DLD1 (cell line): ENCODE results near the gene SAMD10.
"Not testable (repeated sequence)": the region's sequence is repeated elsewhere in the genome, so short reads cannot be mapped to it uniquely, and the experiment has no call there.

Experiments used
- in situ Hi-C: cut with HindIII; loops from 2 replicates; pipeline ENCODE4 v1.10.0; 2017; ENCODE audit warnings: low sequenced_read_pairs

SAMD10 gene

DNA sequence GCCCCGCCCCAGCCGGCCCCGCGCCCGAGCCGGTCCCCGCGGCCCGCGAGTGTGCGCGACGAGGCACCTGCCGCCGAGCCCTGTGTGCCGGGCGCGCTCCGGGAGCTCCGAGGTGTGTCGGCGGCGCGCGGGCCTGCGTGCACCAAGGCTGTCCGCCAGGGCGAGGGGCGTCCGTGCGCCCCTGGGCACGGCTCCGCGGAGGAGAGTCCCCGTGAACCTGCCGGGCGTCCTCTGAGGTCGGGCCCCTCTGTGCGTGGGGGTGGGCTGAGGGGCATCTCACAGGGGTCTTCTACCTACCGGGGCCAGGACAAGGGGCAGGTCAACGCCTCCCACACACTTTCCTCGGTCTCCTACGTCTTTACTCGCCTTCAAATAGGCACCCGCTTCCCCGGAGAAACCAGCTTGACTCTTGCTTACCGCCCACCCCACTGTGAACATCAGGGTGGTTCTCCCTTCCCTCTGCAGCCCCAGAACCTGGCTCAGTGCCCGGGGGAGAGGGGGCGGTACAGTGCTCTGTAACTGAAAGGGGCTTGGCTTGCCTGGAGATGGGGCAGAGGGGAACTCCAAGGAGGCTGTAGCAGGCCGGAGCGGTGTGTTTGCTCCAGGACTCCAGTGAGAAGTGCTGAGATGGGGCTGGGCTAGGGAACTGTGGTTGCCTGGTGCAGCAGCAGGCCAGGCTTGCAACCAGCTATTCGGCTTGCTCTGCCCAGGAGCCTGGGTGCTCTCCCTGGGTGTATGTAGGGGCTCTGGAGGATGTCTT is at the start of gene SAMD10:
Gene SAMD10 (minus strand): TSS at position 86 of the 760 bp plus-strand sequence. CDS start 175 bp downstream, outside the sequence.
- in situ Hi-C loops, result no loop called here

GRCh38 chr20:64027981-64028685 is 48.7 kb upstream of the SAMD10 start:
- in situ Hi-C loops, result no loop called here

DNA sequence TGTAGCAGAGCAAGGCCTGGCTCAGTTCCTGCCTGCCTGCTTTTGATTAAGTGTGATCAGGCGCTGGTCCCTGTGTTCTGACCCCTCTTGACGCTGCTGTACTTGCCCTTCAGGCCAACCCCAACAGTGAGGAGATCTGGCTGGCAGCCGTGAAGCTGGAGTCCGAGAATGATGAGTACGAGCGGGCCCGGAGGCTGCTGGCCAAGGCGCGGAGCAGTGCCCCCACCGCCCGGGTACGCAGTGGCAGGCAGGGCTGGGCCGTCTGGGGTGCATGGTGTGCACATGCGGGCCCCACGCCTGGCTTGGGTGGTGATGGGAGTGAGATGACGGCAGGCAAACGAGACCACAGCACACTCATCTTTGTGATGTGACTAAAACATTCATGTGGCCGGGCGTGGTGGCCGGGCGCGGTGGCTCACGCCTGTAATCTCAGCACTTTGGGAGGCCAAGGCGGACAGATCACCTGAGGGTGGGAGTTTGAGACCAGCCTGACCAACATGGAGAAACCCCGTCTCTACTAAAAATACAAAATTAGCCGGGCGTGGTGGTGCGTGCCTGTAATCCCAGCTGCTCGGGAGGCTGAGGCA is 46.5 kb upstream of the SAMD10 start:
- in situ Hi-C loops, result no loop called here

DNA sequence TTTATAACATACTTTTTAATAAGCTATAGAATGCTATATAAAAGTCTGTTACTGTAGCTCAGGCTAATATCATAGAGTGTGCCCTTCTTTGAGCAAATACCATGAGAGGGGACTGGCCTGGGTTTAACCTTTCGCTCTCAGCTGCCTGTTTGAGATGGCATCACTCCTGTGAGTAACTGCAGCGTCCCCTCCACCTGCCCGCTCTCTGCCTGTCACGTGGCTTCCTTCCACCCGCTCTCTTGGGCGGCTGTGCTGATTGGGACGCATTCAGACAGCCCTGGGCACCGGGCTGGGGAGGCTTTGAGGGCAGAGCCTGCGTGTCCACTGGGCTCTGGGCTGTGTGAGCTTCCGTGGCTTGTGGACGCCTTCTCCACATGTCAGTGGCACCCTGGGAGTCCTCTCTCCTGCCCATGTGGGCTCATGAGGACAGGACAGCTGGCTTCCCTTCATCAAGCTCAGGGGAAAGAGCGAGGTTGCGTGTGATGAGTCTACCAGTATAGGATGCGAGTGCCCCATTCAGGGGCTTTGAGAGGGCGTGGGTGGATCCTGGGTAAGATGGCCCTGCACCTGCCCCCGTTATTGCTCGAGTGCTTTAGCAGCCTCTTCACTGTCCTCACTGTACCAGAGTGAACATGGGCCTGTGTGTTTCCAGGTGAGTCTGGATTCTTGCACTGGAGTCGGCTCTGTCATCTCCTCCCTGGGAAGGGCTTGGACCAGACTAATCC is 45.8 kb upstream of the SAMD10 start:
- in situ Hi-C loops, result no loop called here

DNA sequence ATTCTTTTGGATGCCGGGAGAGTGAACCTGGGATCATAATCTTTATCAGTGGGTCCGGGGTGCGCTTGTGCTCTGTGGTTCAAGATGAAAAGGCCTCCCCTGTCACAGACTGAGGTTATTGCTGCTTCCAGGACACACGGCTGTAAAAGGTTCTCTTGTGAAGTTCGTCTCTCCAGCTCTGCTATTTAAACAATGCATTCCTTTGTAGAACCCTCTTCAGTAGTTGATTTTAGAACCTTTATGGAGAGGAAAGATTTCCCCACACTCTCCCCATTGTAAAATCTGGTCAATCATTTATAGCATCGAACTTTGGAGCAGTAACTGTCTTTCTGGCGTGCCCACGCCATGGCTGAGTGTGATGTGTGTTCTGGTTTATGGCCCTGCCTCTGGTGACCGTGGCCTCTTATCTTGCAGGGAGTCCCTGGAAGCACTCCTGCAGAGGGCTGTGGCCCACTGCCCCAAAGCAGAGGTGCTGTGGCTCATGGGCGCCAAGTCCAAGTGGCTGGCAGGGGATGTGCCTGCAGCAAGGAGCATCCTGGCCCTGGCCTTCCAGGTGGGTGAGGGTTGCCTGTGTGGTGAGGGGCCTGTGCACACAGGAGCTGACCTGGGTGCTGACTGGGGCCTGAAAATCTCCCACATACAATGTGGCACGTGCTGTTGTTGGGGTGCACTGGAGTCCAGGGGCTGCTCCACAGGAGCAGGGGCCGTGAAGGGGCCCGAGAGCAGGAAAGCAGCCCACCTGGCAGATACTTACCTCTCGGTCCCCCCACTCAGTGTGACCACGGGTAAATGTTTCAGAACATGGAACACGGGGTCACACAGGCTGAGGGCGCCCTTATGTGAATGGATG is 44.9 kb upstream of the SAMD10 start:
- in situ Hi-C loops, result no loop called here

- in situ Hi-C loops, result no loop called here
Measured at GRCh38 chr20:64023361-64024140, 44.1 kb upstream of the SAMD10 start.

DNA sequence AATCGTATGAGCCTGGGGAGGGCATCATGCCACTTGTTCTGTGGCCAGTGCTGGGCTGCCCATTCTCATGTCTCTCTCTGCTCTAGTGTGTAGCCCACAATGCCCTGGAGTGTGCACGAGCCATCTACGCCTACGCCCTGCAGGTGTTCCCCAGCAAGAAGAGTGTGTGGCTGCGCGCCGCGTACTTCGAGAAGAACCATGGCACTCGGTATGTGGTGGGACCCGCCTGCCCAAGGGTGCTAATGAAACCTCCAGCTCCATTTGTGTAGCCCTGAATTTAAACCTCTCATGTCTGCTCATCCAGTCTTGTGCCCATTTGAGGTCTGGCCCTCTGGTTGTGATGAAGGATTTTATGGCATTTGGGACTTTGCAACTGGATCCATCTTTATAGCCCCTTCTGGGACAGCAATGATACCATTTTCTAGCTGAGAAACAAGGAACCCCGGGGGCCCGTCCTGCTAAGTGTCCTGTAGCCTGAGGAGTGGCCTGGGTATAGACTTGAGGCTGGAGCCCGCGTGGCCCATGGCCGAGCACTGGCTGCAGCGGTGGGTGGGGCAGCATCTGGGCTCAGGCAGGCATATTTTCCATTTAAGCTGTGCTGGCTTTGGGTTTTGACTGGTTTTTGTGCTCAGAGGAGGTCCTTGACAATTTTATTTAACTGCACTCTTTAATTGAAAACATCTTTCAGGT is 43.4 kb upstream of the SAMD10 start:
- in situ Hi-C loops, result no loop called here

- in situ Hi-C loops, result no loop called here
Measured at GRCh38 chr20:64021124-64021975, 41.9 kb upstream of the SAMD10 start.

GRCh38 chr20:64015635-64016034 is 36.2 kb upstream of the SAMD10 start:
- in situ Hi-C loops, result no loop called here

- in situ Hi-C loops, result not testable (repeated sequence)
Measured at GRCh38 chr20:64012385-64013154, 33.1 kb upstream of the SAMD10 start.

DNA sequence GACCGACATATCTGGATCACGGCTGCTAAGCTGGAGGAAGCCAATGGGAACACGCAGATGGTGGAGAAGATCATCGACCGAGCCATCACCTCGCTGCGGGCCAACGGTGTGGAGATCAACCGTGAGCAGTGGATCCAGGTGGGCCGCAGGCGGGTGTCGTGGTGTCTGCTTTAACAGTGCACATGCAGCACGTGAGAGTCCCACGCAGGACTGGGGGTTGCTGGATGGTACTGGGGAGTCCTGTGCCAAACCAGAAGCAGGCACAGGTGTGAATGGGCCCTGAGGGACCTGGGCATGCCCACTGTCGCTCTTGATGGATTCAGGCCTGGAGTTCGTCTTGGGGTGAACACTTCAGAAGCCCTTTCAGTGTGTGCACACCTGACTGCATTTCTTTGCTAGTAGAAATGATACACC is 31.9 kb upstream of the SAMD10 start:
- in situ Hi-C loops, result no loop called here

GRCh38 chr20:64010711-64011237 is 31.3 kb upstream of the SAMD10 start:
- in situ Hi-C loops, result no loop called here

DNA sequence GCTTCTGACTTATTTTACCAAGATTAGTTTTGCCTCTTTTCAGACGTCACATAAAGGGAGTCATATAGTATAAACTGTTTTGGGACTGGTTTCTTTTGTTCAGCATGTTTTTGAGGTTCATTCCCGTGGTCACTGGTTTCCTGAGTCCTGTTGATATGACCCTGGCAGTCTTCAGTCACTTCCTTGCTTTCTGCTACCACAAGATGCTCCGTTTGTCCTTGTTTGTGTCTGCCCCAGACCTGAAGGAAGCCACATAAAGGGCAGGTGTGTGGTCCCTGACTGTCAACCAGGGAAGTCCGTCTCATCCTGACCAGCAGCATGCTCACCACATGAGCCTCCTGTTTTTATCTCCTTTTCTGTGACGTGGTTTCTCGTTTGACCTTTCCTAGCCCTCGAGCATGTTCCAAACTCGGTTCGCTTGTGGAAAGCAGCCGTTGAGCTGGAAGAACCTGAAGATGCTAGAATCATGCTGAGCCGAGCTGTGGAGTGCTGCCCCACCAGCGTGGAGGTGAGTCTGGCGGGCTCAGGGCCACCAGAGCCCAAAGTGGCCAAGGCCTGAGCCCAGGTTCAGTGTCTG is 30.5 kb upstream of the SAMD10 start:
- in situ Hi-C loops, result no loop called here

DNA sequence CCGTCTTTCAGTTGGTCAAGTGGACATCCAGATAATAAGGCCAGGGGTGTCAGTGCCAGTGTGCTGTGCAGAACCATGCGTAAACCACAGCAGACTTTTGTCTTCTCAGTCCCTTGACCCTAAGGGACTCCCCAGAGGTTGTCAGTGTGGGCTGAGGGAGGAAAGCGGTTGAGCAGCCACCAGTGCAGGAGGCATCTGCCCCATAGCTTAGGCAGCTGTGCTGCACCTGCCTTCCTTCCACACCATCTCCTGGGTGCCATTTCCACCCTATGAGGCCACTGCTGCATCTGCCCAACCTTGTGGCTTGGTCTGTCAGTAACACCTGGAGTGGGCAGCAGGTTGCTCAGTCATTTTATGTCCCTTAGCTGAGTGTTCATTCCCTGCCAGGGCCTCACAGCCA is 27.5 kb upstream of the SAMD10 start:
- in situ Hi-C loops, result no loop called here

DNA sequence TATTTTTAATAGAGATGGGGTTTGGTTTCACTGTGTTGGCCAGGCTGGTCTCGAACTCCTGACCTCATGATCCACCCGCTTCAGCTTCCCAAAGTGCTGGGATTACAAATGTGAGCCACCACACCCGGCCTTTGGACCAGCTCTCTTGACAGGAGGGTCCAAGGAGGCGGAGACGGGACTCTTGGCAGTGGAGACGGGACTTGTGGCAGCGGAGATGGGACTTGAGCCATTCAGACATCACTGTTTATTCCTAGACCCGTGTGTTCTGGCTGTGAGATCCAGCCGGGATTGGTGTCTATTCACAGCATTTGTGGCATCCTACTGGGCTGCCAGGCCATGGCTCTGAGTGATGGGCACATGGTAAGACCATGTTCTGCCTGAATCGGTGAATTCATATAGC is 27.0 kb upstream of the SAMD10 start:
- in situ Hi-C loops, result no loop called here

DNA sequence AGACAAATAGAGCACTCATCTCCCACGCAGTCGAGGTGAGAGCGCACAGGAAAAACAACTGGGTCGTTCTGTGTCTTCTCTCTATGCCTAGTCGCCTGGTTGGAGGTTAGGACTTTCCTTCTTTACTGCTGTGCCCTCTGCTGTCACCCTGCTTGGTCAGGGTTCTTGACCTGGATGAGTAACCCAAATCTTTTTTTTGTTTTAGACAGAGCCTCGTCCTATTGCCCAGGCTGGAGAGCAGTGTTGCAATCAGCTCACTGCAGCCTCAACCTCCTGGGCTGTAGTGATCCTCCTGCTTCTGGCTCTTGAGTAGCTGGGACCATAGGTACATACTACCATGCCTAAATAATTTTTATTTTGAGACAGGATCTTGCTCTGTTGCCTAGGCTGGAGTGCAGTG is 26.0 kb upstream of the SAMD10 start:
- in situ Hi-C loops, result no loop called here
